Activated gamma-delta T cell treated with anti-CD3 and anti-CD28 coated beads, Interleukin-2, amount 50 U/mL, for 16 hours (primary cell): ENCODE measurements around the gene SLC8B1.

Experiments
- DNase-seq: peaks from one replicate; pipeline ENCODE4 v3.0.0-alpha.2; 2020; ENCODE audit warnings: low read depth

Gene SLC8B1

GRCh38 chr12:113318900-113319628 is 15.8 kb downstream of the SLC8B1 start:
- no peak for DNase-seq

GRCh38 chr12:113318046-113318656 is 16.8 kb downstream of the SLC8B1 start:
- no peak for DNase-seq

- no peak for DNase-seq
These were observed 17.8 kb downstream of the SLC8B1 start for GRCh38 chr12:113317122-113317521.

GRCh38 chr12:113316155-113316554 is 18.8 kb downstream of the SLC8B1 start:
- DNase-seq = no peak

GRCh38 chr12:113315358-113315757 is 19.6 kb downstream of the SLC8B1 start:
- DNase-seq = no peak

- DNase-seq = no peak
These were observed 20.8 kb downstream of the SLC8B1 start for GRCh38 chr12:113314121-113314529.

GRCh38 chr12:113310489-113310888 is 24.4 kb downstream of the SLC8B1 start:
- no peak for DNase-seq

- DNase-seq = no peak
These were observed 28.5 kb downstream of the SLC8B1 start for GRCh38 chr12:113306382-113306781.

- DNase-seq = no peak
These were observed 29.5 kb downstream of the SLC8B1 start for GRCh38 chr12:113305281-113305856.

- DNase-seq = no peak
These were observed 31.8 kb downstream of the SLC8B1 start for GRCh38 chr12:113302886-113303640.

GRCh38 chr12:113302466-113302865 is 32.4 kb downstream of the SLC8B1 start:
- DNase-seq = no peak

GRCh38 chr12:113301811-113302210 is 33.1 kb downstream of the SLC8B1 start:
- DNase-seq = no peak

- no peak for DNase-seq
These were observed 35.2 kb downstream of the SLC8B1 start for GRCh38 chr12:113299619-113300237.

- DNase-seq = no peak
These were observed 35.9 kb downstream of the SLC8B1 start for GRCh38 chr12:113298861-113299545.

GRCh38 chr12:113298472-113298817 is 36.5 kb downstream of the SLC8B1 start:
- DNase-seq = no peak

GRCh38 chr12:113297621-113298471 is 37.1 kb downstream of the SLC8B1 start:
- no peak for DNase-seq

GRCh38 chr12:113297214-113297587 is 37.7 kb downstream of the SLC8B1 start:
- DNase-seq = no peak

- no peak for DNase-seq
These were observed 38.2 kb downstream of the SLC8B1 start for GRCh38 chr12:113296557-113297213.

- no peak for DNase-seq
These were observed 38.9 kb downstream of the SLC8B1 start for GRCh38 chr12:113295886-113296556.

- no peak for DNase-seq
These were observed 41.8 kb downstream of the SLC8B1 start for GRCh38 chr12:113293100-113293499.
